WTC11 (cell line): Measurements from ENCODE around the gene CDKL2. TPM values are rescaled to one million over a fixed set of nuclear protein-coding genes. Genes with fewer than 3 reads are reported as not detected.

Experiments used
- ATAC-seq: fragments of 200-7000 bp; cut with Tn5 transposase; 2 replicates; pipeline ENCODE4 v1.10.0; 2021; ENCODE audit warnings: mild to moderate bottlenecking, moderate library complexity
- CTCF ChIA-PET: fragments of 300-600 bp; sonication (Branson Sonifier 250); formaldehyde crosslinking; loops from one replicate; lab custom pipeline; 2021; ENCODE audit warnings: antibody characterized with exemption; lab: Charles Lee
- POLR2A ChIA-PET: fragments of 350-600 bp; sonication (Branson Sonifier 250); formaldehyde crosslinking; loops from one replicate; lab custom pipeline; 2021; ENCODE audit warnings: antibody characterized with exemption; lab: Charles Lee
- DNase-seq: peaks from one replicate; pipeline ENCODE4 v3.0.0; 2021; ENCODE audit warnings: low spot score
- H3K27ac Mint-ChIP-seq: 2 replicates; pipeline ENCODE4 v1.8.0; 2021; ENCODE audit warnings: mixed read lengths
- H3K27me3 Mint-ChIP-seq: 2 replicates; pipeline ENCODE4 v1.8.0; 2021; ENCODE audit warnings: low read depth, mild to moderate bottlenecking, moderate library complexity, mixed read lengths
- H3K36me3 Mint-ChIP-seq: 2 replicates; pipeline ENCODE4 v1.8.0; 2021; ENCODE audit warnings: mixed read lengths
- H3K4me1 Mint-ChIP-seq: 2 replicates; pipeline ENCODE4 v1.8.0; 2022; ENCODE audit warnings: mixed read lengths
- H3K4me3 Mint-ChIP-seq: 2 replicates; pipeline ENCODE4 v1.8.0; 2021; ENCODE audit warnings: mild to moderate bottlenecking, moderate library complexity, mixed read lengths
- H3K9me3 Mint-ChIP-seq: 2 replicates; pipeline ENCODE4 v1.8.0; 2021; ENCODE audit warnings: mixed read lengths
- AFF4 ChIP-seq: sonication (generic); formaldehyde crosslinking; IDR thresholded peaks from 2 replicates; pipeline ENCODE4 v1.8.1; 2023; ENCODE audit warnings: mild to moderate bottlenecking, missing genetic modification reagents, borderline replicate concordance
- CBFB ChIP-seq: sonication (generic); formaldehyde crosslinking; IDR thresholded peaks from 2 replicates; pipeline ENCODE4 v1.8.1; 2022; ENCODE audit warnings: mild to moderate bottlenecking, low read depth, missing genetic modification reagents
- CDX4 ChIP-seq: fragments of 250-450 bp; sonication (Bioruptor Pico); IDR thresholded peaks from 2 replicates; pipeline ENCODE4 v1.9.0; 2021; ENCODE audit warnings: moderate library complexity, mild to moderate bottlenecking, inconsistent platforms, borderline replicate concordance
- CTCF ChIP-seq: fragments of 200-600 bp; IDR thresholded peaks from 2 replicates; pipeline ENCODE4 v1.8.0; 2022; ENCODE audit warnings: antibody characterized with exemption
- FOXK1 ChIP-seq: sonication (generic); formaldehyde crosslinking; IDR thresholded peaks from 2 replicates; pipeline ENCODE4 v1.8.0; 2022; ENCODE audit warnings: mild to moderate bottlenecking, moderate library complexity, missing genetic modification reagents
- GRHL2 ChIP-seq: fragments of 250-450 bp; sonication (Bioruptor Pico); IDR thresholded peaks from 2 replicates; pipeline ENCODE4 v1.8.0; 2022; ENCODE audit warnings: mild to moderate bottlenecking, moderate library complexity; ENCODE audit not compliant: insufficient replicate concordance, severe bottlenecking
- GTF2I ChIP-seq: fragments of 250-450 bp; sonication (Bioruptor Pico); conservative IDR thresholded peaks from 2 replicates; pipeline ENCODE4 v1.4.0; 2021; ENCODE audit warnings: mild to moderate bottlenecking
- IRF1 ChIP-seq: sonication (generic); formaldehyde crosslinking; IDR thresholded peaks from 2 replicates; pipeline ENCODE4 v1.8.0; 2023; ENCODE audit warnings: missing genetic modification reagents
- JAZF1 ChIP-seq: fragments of 250-450 bp; sonication (Bioruptor Pico); IDR thresholded peaks from 2 replicates; pipeline ENCODE4 v1.9.0; 2021; ENCODE audit warnings: moderate library complexity, mild to moderate bottlenecking, inconsistent platforms
- MAX ChIP-seq: sonication (generic); formaldehyde crosslinking; IDR thresholded peaks from 2 replicates; pipeline ENCODE4 v1.8.0; 2022; ENCODE audit warnings: mild to moderate bottlenecking, missing genetic modification reagents
- NR1H2 ChIP-seq: sonication (generic); formaldehyde crosslinking; IDR thresholded peaks from 2 replicates; pipeline ENCODE4 v1.9.0; 2021; ENCODE audit warnings: mild to moderate bottlenecking, moderate library complexity, missing genetic modification reagents
- PRRX2 ChIP-seq: fragments of 250-450 bp; sonication (Bioruptor Pico); IDR thresholded peaks from 2 replicates; pipeline ENCODE4 v1.8.0; 2021; ENCODE audit warnings: mild to moderate bottlenecking
- RELA ChIP-seq: sonication (generic); formaldehyde crosslinking; IDR thresholded peaks from 2 replicates; pipeline ENCODE4 v1.8.1; 2022; ENCODE audit warnings: missing genetic modification reagents, mild to moderate bottlenecking, borderline replicate concordance
- RORB ChIP-seq: fragments of 250-450 bp; sonication (Bioruptor Pico); IDR thresholded peaks from 2 replicates; pipeline ENCODE4 v1.9.0; 2021; ENCODE audit warnings: mild to moderate bottlenecking
- SMAD3 ChIP-seq: sonication (generic); formaldehyde crosslinking; IDR thresholded peaks from 2 replicates; pipeline ENCODE4 v1.8.0; 2022; ENCODE audit warnings: missing genetic modification reagents, mild to moderate bottlenecking, borderline replicate concordance
- SMAD4 ChIP-seq: sonication (generic); formaldehyde crosslinking; IDR thresholded peaks from 2 replicates; pipeline ENCODE4 v1.8.0; 2022; ENCODE audit warnings: mild to moderate bottlenecking, missing genetic modification reagents
- SP1 ChIP-seq: sonication (generic); formaldehyde crosslinking; conservative IDR thresholded peaks from 2 replicates; pipeline ENCODE4 v1.8.1; 2022; ENCODE audit warnings: missing genetic modification reagents
- TEAD1 ChIP-seq: sonication (generic); formaldehyde crosslinking; IDR thresholded peaks from 2 replicates; pipeline ENCODE4 v1.8.0; 2022; ENCODE audit warnings: mild to moderate bottlenecking, missing genetic modification reagents
- TP53 ChIP-seq: sonication (generic); formaldehyde crosslinking; IDR thresholded peaks from 2 replicates; pipeline ENCODE4 v1.8.1; 2023; ENCODE audit warnings: mild to moderate bottlenecking, missing genetic modification reagents
- USF2 ChIP-seq: sonication (generic); formaldehyde crosslinking; IDR thresholded peaks from 2 replicates; pipeline ENCODE4 v1.8.1; 2023; ENCODE audit warnings: mild to moderate bottlenecking, missing genetic modification reagents, moderate library complexity
- ZMAT4 ChIP-seq: fragments of 250-450 bp; sonication (Bioruptor Pico); IDR thresholded peaks from 2 replicates; pipeline ENCODE4 v1.9.0; 2021; ENCODE audit warnings: mild to moderate bottlenecking
- ZNF219 ChIP-seq: sonication (generic); formaldehyde crosslinking; IDR thresholded peaks from 2 replicates; pipeline ENCODE4 v1.8.0; 2023; ENCODE audit warnings: missing genetic modification reagents, mild to moderate bottlenecking, borderline replicate concordance
- ZNF281 ChIP-seq: sonication (generic); formaldehyde crosslinking; IDR thresholded peaks from 2 replicates; pipeline ENCODE4 v1.8.0; 2023; ENCODE audit warnings: mild to moderate bottlenecking, missing genetic modification reagents
- ZNF396 ChIP-seq: fragments of 250-450 bp; sonication (Bioruptor Pico); IDR thresholded peaks from 2 replicates; pipeline ENCODE4 v1.8.0; 2021; ENCODE audit warnings: mild to moderate bottlenecking, moderate library complexity, borderline replicate concordance
- ZSCAN18 ChIP-seq: fragments of 250-450 bp; sonication (Bioruptor Pico); IDR thresholded peaks from 2 replicates; pipeline ENCODE4 v2.1.2; 2022; ENCODE audit warnings: mild to moderate bottlenecking, moderate library complexity
- total RNA-seq: library from RNA; stranded (reverse); gene quantifications from 3 replicates; pipeline ENCODE4 v1.2.3, GENCODE V29; 2021

The CDKL2 gene
- total RNA-seq, 1 experiment from 2014 or later = 1.7 TPM

GRCh38 chr4:75612306-75612705 is 18.0 kb downstream of the CDKL2 start:
- CTCF ChIA-PET = no interaction called here
- no peak for ATAC-seq
- no peak for DNase-seq
- Mint-ChIP-seq H3K27me3 (no peaks in the 10 kb centered on the region), H3K4me1 (no peaks in the 10 kb centered on the region), H3K27ac (no peak overlapping the region), H3K36me3 (no peaks in the 10 kb centered on the region), H3K4me3 (no peak overlapping the region), H3K9me3 (no peaks in the 10 kb centered on the region)
- TF ChIP-seq GRHL2 (no peak), CDX4 (CRISPR knock-in tag) (no peak), NR1H2 (CRISPR knock-in tag) (no peak), TEAD1 (CRISPR knock-in tag) (no peak), CTCF (no peak), CBFB (CRISPR knock-in tag) (no peak), RORB (CRISPR knock-in tag) (no peak), FOXK1 (CRISPR knock-in tag) (no peak), ZNF219 (CRISPR knock-in tag) (no peak), ZSCAN18 (no peak), ZNF281 (CRISPR knock-in tag) (no peak), SMAD3 (CRISPR knock-in tag) (no peak), ZNF396 (CRISPR knock-in tag) (no peak), RELA (CRISPR knock-in tag) (no peak), USF2 (CRISPR knock-in tag) (no peak), TP53 (no peak), SP1 (CRISPR knock-in tag) (no peak), MAX (CRISPR knock-in tag) (no peak)
- POLR2A ChIA-PET = no interaction called here

- no peak for ATAC-seq
- TF ChIP-seq JAZF1 (CRISPR knock-in tag) = no peak
- TF ChIP-seq AFF4 (CRISPR knock-in tag) = no peak
- no peak for TF ChIP-seq IRF1 (CRISPR knock-in tag)
- TF ChIP-seq ZNF396 (CRISPR knock-in tag) = no peak
- no peak for TF ChIP-seq ZMAT4 (CRISPR knock-in tag)
- TF ChIP-seq SMAD4 = no peak
- no peak for TF ChIP-seq GTF2I
- TF ChIP-seq PRRX2 = no peak
These were observed 24.4 kb downstream of the CDKL2 start for GRCh38 chr4:75605928-75606327.

More at GRCh38 chr4:75605928-75606327, 24.4 kb downstream of the CDKL2 start:
- Mint-ChIP-seq H3K4me3 (no peak overlapping the region), H3K27ac (no peak overlapping the region), H3K4me1 (no peaks in the 10 kb centered on the region), H3K9me3 (no peaks in the 10 kb centered on the region), H3K36me3 (no peaks in the 10 kb centered on the region), H3K27me3 (no peaks in the 10 kb centered on the region; the same call in 1 of the 2 replicates)
- ChIA-PET POLR2A (no interaction called here), CTCF (no interaction called here)
- no peak for DNase-seq
